Esophagus squamous epithelium (tissue), 4 donors: ENCODE data around the gene GDPD5.

Experiments used
- CTCF ChIP-seq, 6 experiments: fragments of 450-650 bp in 4 of 6; fragments of 200-600 bp in 2 of 6; sonication (generic) in 2 of 6; IDR thresholded peaks; one replicate each; pipeline ENCODE4 v1.5.1; 2016 to 2019; ENCODE audit warnings: antibody characterized with exemption in 6 of 6, mild to moderate bottlenecking in 4 of 6, moderate library complexity in 4 of 6
- POLR2A ChIP-seq, 4 donors: fragments of 450-650 bp; IDR thresholded peaks; one replicate each; pipeline ENCODE4 v1.6.1; 2017; ENCODE audit warnings: antibody characterized with exemption in 4 of 4, mild to moderate bottlenecking in 4 of 4, moderate library complexity in 3 of 4

- TF ChIP-seq CTCF (IDR thresholded peaks at IDR 0.05) (no peak), POLR2A (IDR thresholded peaks at IDR 0.05) (no peak)
These were observed 37.8 kb upstream of the GDPD5 start for GRCh38 chr11:75563501-75563977.
